ENCODE results near the gene SLC41A3.

- TF ChIP-seq CTCF (IDR thresholded peaks at IDR 0.05; ENCODE audit: low read depth, low read length, missing input control): no peak
- no peak for TF ChIP-seq TAF1 (conservative IDR thresholded peaks at IDR 0.05)
- no peak for TF ChIP-seq YY1 (IDR thresholded peaks at IDR 0.05)
These were observed 58.1 kb downstream of the SLC41A3 start for GRCh38 chr3:126025862-126026261.

All from liver (tissue), 3 donors.